H1 (cell line): ENCODE measurements around the gene ETS1. TPM values are rescaled to one million over a fixed set of nuclear protein-coding genes. Genes with fewer than 3 reads are reported as not detected.

Source experiments
- CTCF ChIA-PET: fragments of 300-600 bp; sonication (Branson Sonifier 250); formaldehyde crosslinking; loops from one replicate; lab custom pipeline; 2021; ENCODE audit not compliant: partially characterized antibody; lab: Charles Lee
- POLR2A ChIA-PET: fragments of 300-600 bp; sonication (Branson Sonifier 250); formaldehyde crosslinking; loops from one replicate; lab custom pipeline; 2021; ENCODE audit warnings: inconsistent platforms; ENCODE audit not compliant: partially characterized antibody; lab: Charles Lee
- DNase-seq, 2 experiments: peaks; one replicate each; pipeline versions ENCODE4 v3.0.0 to v3.0.0-alpha.2; 2010 to 2022; ENCODE audit warnings: low spot score in 2 of 2, low read depth in 1 of 2, mixed read lengths in 1 of 2
- FAIRE-seq: peaks from 2 replicates; lab custom pipeline; 2011; peaks lifted over from hg19 to GRCh38; lab: Jason Lieb, UNC
- H2AFZ ChIP-seq: 2 replicates; pipeline ENCODE4 v1.8.1; 2012; ENCODE audit warnings: low read length, inconsistent platforms
- H2AK5ac ChIP-seq: 2 replicates; pipeline ENCODE4 v1.6.1; 2013; ENCODE audit warnings: low read depth, low read length
- H2BK120ac ChIP-seq: replicated peaks from 2 replicates; pipeline ENCODE3; 2013; ENCODE audit warnings: low read depth, low read length, inconsistent platforms
- H2BK12ac ChIP-seq: 2 replicates; pipeline ENCODE4 v1.6.1; 2013; ENCODE audit warnings: low read depth, low read length
- H2BK15ac ChIP-seq: 2 replicates; pipeline ENCODE4 v1.6.1; 2013; ENCODE audit warnings: low read length
- H2BK20ac ChIP-seq: 2 replicates; pipeline ENCODE4 v1.6.1; 2013; ENCODE audit warnings: low read length
- H2BK5ac ChIP-seq: 2 replicates; pipeline ENCODE4 v1.6.1; 2013; ENCODE audit warnings: low read depth, low read length
- H3K14ac ChIP-seq: 2 replicates; pipeline ENCODE4 v1.6.1; 2013; ENCODE audit warnings: inconsistent platforms; ENCODE audit not compliant: insufficient read length
- H3K18ac ChIP-seq: 2 replicates; pipeline ENCODE4 v1.6.1; 2013; ENCODE audit warnings: low read length; ENCODE audit errors: extremely low read depth
- H3K23ac ChIP-seq: 2 replicates; pipeline ENCODE4 v1.6.1; 2013; ENCODE audit warnings: inconsistent platforms; ENCODE audit not compliant: insufficient read length
- H3K23me2 ChIP-seq: 2 replicates; pipeline ENCODE4 v1.6.1; 2013; ENCODE audit warnings: low read depth, low read length
- H3K27ac ChIP-seq: 2 replicates; pipeline ENCODE4 v1.6.1; 2011; ENCODE audit warnings: low read depth, low read length, inconsistent platforms
- H3K27me3 ChIP-seq, 4 experiments: replicated peaks in 1 of 4; 1 replicate in 1 of 4; 2 replicates in 3 of 4; pipeline versions ENCODE4 v1.6.1 to v1.8.1; 2011 to 2013; ENCODE audit warnings: low read length in 3 of 4, mild to moderate bottlenecking in 3 of 4, inconsistent platforms in 2 of 4, mixed read lengths in 2 of 4, moderate library complexity in 1 of 4; ENCODE audit not compliant: control insufficient read depth in 3 of 4, insufficient read depth in 3 of 4; ENCODE audit errors: extremely low read depth in 1 of 4
- H3K36me3 ChIP-seq, 4 experiments: 2 replicates each; pipeline versions ENCODE4 v1.6.1 to v1.8.1; 2011 to 2013; ENCODE audit warnings: mild to moderate bottlenecking in 4 of 4, low read length in 3 of 4, moderate library complexity in 2 of 4, control low read depth in 1 of 4, inconsistent platforms in 1 of 4; ENCODE audit not compliant: insufficient read depth in 4 of 4, control insufficient read depth in 2 of 4
- H3K4ac ChIP-seq: replicated peaks from 2 replicates; pipeline ENCODE3; 2013; ENCODE audit warnings: low read length, low read depth, mixed read lengths, inconsistent platforms; ENCODE audit not compliant: insufficient read length
- H3K4me1 ChIP-seq, 4 experiments: replicated peaks in 1 of 4; 1 replicate in 1 of 4; 2 replicates in 3 of 4; pipeline versions ENCODE4 v1.6.1 to v1.8.1; 2011 to 2013; ENCODE audit warnings: low read length in 3 of 4, inconsistent platforms in 2 of 4, mixed read lengths in 1 of 4; ENCODE audit not compliant: insufficient read depth in 4 of 4, control insufficient read depth in 3 of 4
- H3K4me2 ChIP-seq, 2 experiments: 2 replicates each; pipeline versions ENCODE4 v1.6.1 to v1.8.1; 2011 to 2013; ENCODE audit warnings: low read depth in 2 of 2, low read length in 2 of 2, control low read depth in 1 of 2, inconsistent platforms in 1 of 2, mild to moderate bottlenecking in 1 of 2; ENCODE audit not compliant: insufficient read depth in 1 of 2
- H3K4me3 ChIP-seq, 4 experiments: fragments of 200-600, 300-600 bp in 1 of 4; sonication (generic), shearing (Covaris generic), sonication (Bioruptor Twin) in 1 of 4; 2 replicates each; pipeline versions ENCODE4 v1.5.1 to v1.8.1; 2011 to 2016; ENCODE audit warnings: low read length in 4 of 4, low read depth in 3 of 4, control low read depth in 2 of 4, inconsistent platforms in 2 of 4, mild to moderate bottlenecking in 2 of 4, mixed read lengths in 1 of 4, moderate library complexity in 1 of 4; ENCODE audit not compliant: insufficient read depth in 2 of 4; ENCODE audit errors: extremely low read depth in 1 of 4
- H3K56ac ChIP-seq: replicated peaks from 2 replicates; pipeline ENCODE3; 2013; ENCODE audit warnings: low read depth, mild to moderate bottlenecking, mixed read lengths, low read length, inconsistent platforms; ENCODE audit not compliant: insufficient read length
- H3K79me1 ChIP-seq: 2 replicates; pipeline ENCODE4 v1.6.1; 2013; ENCODE audit warnings: low read depth, low read length, control low read depth
- H3K79me2 ChIP-seq, 2 experiments: 2 replicates each; pipeline versions ENCODE4 v1.6.1 to v1.8.1; 2012 to 2013; ENCODE audit warnings: low read length in 2 of 2, mild to moderate bottlenecking in 2 of 2, inconsistent platforms in 1 of 2; ENCODE audit not compliant: insufficient read depth in 2 of 2, control insufficient read depth in 1 of 2
- H3K9ac ChIP-seq, 4 experiments: replicated peaks in 1 of 4; 1 replicate in 1 of 4; 2 replicates in 3 of 4; pipeline versions ENCODE4 v1.6.1 to v1.8.1; 2011 to 2013; ENCODE audit warnings: low read depth in 3 of 4, low read length in 3 of 4, control low read depth in 2 of 4, mild to moderate bottlenecking in 2 of 4, moderate library complexity in 2 of 4, inconsistent platforms in 1 of 4; ENCODE audit errors: extremely low read depth in 1 of 4
- H3K9me3 ChIP-seq, 2 experiments: 2 replicates each; pipeline versions ENCODE4 v1.6.1 to v1.8.1; 2012 to 2013; ENCODE audit warnings: mild to moderate bottlenecking in 2 of 2, moderate library complexity in 2 of 2, control low read depth in 1 of 2, inconsistent platforms in 1 of 2, low read depth in 1 of 2, low read length in 1 of 2, mixed read lengths in 1 of 2; ENCODE audit not compliant: insufficient read depth in 2 of 2
- H4K20me1 ChIP-seq, 2 experiments: replicated peaks in 1 of 2; 2 replicates each; pipeline versions ENCODE3 to v1.8.1; 2011 to 2013; ENCODE audit warnings: inconsistent platforms in 2 of 2, low read length in 2 of 2, mild to moderate bottlenecking in 1 of 2; ENCODE audit not compliant: insufficient read depth in 2 of 2, control insufficient read depth in 1 of 2
- H4K5ac ChIP-seq: 2 replicates; pipeline ENCODE4 v1.6.1; 2013; ENCODE audit warnings: low read length, low read depth, mixed read lengths, inconsistent platforms; ENCODE audit not compliant: insufficient read length
- H4K8ac ChIP-seq: 2 replicates; pipeline ENCODE4 v1.8.0; 2013; ENCODE audit warnings: mild to moderate bottlenecking, moderate library complexity, low read length, inconsistent platforms; ENCODE audit not compliant: insufficient read depth; ENCODE audit errors: extremely low read depth
- H4K91ac ChIP-seq: replicated peaks from 2 replicates; pipeline ENCODE3; 2013; ENCODE audit warnings: low read length, mixed read lengths, inconsistent platforms; ENCODE audit not compliant: insufficient read length
- CBX8 ChIP-seq: fragments of 300-800, 300-1000 bp; sonication (generic); IDR thresholded peaks from 2 replicates; pipeline ENCODE4 v1.7.1; 2016; ENCODE audit warnings: low read depth, low read length, borderline replicate concordance
- CEBPB ChIP-seq: IDR thresholded peaks from 2 replicates; pipeline ENCODE4 v1.6.1; 2012; ENCODE audit warnings: low read depth, low read length
- KDM1A ChIP-seq: fragments of 200-600, 300-600 bp; sonication (generic); IDR thresholded peaks from 2 replicates; pipeline ENCODE4 v1.7.1; 2016; ENCODE audit warnings: mild to moderate bottlenecking, low read length, borderline replicate concordance
- MAFK ChIP-seq: IDR thresholded peaks from 2 replicates; pipeline ENCODE4 v1.6.1; 2012; ENCODE audit warnings: low read depth, mild to moderate bottlenecking, improper control_type of control experiment, low read length
- POLR2A ChIP-seq, 2 experiments: IDR thresholded peaks; 1 replicate in 1 of 2; 2 replicates in 1 of 2; pipeline ENCODE4 v1.6.1; 2011; ENCODE audit warnings: low read depth in 2 of 2, low read length in 2 of 2, mild to moderate bottlenecking in 2 of 2; ENCODE audit errors: control extremely low read depth in 1 of 2
- RAD21 ChIP-seq, 2 experiments: IDR thresholded peaks in 1 of 2; conservative IDR thresholded peaks in 1 of 2; 2 replicates each; pipeline ENCODE4 v1.6.1; 2011; ENCODE audit warnings: low read depth in 2 of 2, low read length in 2 of 2, improper control_type of control experiment in 1 of 2, inconsistent platforms in 1 of 2, mild to moderate bottlenecking in 1 of 2, moderate library complexity in 1 of 2
- RFX5 ChIP-seq: IDR thresholded peaks from 2 replicates; pipeline ENCODE4 v1.6.1; 2011; ENCODE audit warnings: low read depth, low read length, improper control_type of control experiment, borderline replicate concordance
- SIN3A ChIP-seq, 2 experiments: IDR thresholded peaks in 1 of 2; conservative IDR thresholded peaks in 1 of 2; 2 replicates each; pipeline ENCODE4 v1.6.1; 2011 to 2012; ENCODE audit warnings: low read length in 2 of 2, improper control_type of control experiment in 1 of 2, low read depth in 1 of 2, mild to moderate bottlenecking in 1 of 2
- SIRT6 ChIP-seq: IDR thresholded peaks from one replicate; pipeline ENCODE4 v1.7.1; 2012; ENCODE audit warnings: low read length, inconsistent platforms
- SIX5 ChIP-seq: IDR thresholded peaks from 2 replicates; pipeline ENCODE4 v1.6.1; 2011; ENCODE audit warnings: mild to moderate bottlenecking, low read depth, low read length
- SRF ChIP-seq: IDR thresholded peaks from 2 replicates; pipeline ENCODE4 v1.6.1; 2011; ENCODE audit warnings: mild to moderate bottlenecking, low read depth, low read length, moderate library complexity
- SUZ12 ChIP-seq: fragments of 200-600 bp; sonication (generic); IDR thresholded peaks from 2 replicates; pipeline ENCODE4 v1.6.1; 2012; ENCODE audit warnings: mild to moderate bottlenecking, inconsistent platforms, low read length, moderate library complexity, mixed read lengths
- TBP ChIP-seq: IDR thresholded peaks from 2 replicates; pipeline ENCODE4 v1.6.1; 2011; ENCODE audit warnings: low read depth, low read length, improper control_type of control experiment
- TEAD4 ChIP-seq: IDR thresholded peaks from 2 replicates; pipeline ENCODE4 v1.6.1; 2012; ENCODE audit warnings: low read depth, low read length, inconsistent platforms, mixed read lengths
- WGBS, 2 experiments: shearing (Covaris generic) in 1 of 2; methylation state at CpG; one replicate each; pipeline versions ENCODE4 v1.1.6 to v1.1.7; 2013 to 2015; ENCODE audit warnings: low lambda C conversion rate in 2 of 2, mixed read lengths in 2 of 2, inconsistent platforms in 1 of 2, low coverage in 1 of 2, missing lambda C conversion rate in 1 of 2; ENCODE audit not compliant: insufficient replicate concordance in 2 of 2, insufficient coverage in 1 of 2, insufficient read length in 1 of 2; ENCODE audit errors: extremely low coverage in 1 of 2, missing lambda C conversion rate in 1 of 2; 5-methylcytosine and 5-hydroxymethylcytosine counted together
- polyA plus RNA-seq, 7 experiments: library from polyadenylated mRNA; depleted of rRNA in 3 of 7; stranded (reverse) in 5 of 7; unstranded in 2 of 7; fragments of >200 nt in 5 of 7; fragments of 200-250 nt in 2 of 7; gene quantifications; 1 replicate in 5 of 7; 2 replicates in 1 of 7; 4 replicates in 1 of 7; pipeline versions ENCODE4 v1.2.1 to v1.2.3, GENCODE V29; 2011 to 2013; ENCODE audit warnings: missing spikeins in 2 of 7, mixed read lengths in 2 of 7
- total RNA-seq: library from RNA; stranded (reverse); fragmentation: NEBNext Ultra II Directional; extraction: Animal tissue kit (Norgen Biotek cat#: 25700); gene quantifications from 2 replicates; pipeline ENCODE4 v1.2.1, GENCODE V29; 2021

Gene ETS1
- total and polyA plus RNA-seq, 2 of the 8 experiments (the other 6 are each of a cell fraction or from before 2014, with no cell fraction given): 10.0 to 35.3 TPM

DNA sequence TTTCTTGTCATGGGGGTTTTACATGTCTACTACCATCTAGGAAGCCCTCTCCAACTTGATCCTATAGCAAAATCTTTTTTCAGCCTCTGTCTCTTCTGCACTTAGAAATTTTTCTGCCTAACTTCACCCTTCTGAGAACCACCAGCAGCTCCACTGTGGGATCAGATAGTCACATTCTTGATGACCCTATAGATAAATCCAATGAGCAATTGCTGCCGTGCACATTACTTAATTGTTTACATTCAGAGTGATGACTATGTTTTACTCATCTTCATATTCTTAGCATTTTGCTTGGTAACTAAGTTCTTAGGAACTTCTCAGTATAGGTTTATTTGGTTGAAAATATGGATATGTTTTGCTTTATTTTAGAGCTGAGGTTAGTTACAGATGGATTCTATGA lies 12.4 kb upstream of the ETS1 start:
- Histone ChIP-seq H3K27me3 (no peaks in the 10 kb centered on the region; a peak in 1 of 7 replicates), H2BK120ac (no peak overlapping the region), H3K9me3 (no peaks in the 10 kb centered on the region), H3K36me3 (no peaks in the 10 kb centered on the region), H4K91ac (no peak overlapping the region), H3K4me3 (no peak overlapping the region), H3K56ac (no peak overlapping the region), H2BK5ac (no peak overlapping the region), H3K18ac (no peak overlapping the region), H3K23ac (no peak overlapping the region), H3K27ac (no peak overlapping the region), H3K4ac (no peak overlapping the region), H3K23me2 (no peaks in the 10 kb centered on the region; the same call in 1 of the 2 replicates), H3K79me1 (no peaks in the 10 kb centered on the region), H2BK20ac (no peak overlapping the region), H3K79me2 (no peaks in the 10 kb centered on the region), H3K14ac (no peak overlapping the region), H4K8ac (no peak overlapping the region), H4K5ac (no peak overlapping the region), H3K4me1 (peaks cover 0 to 5% (median 1%) of the 10 kb centered on the region in 4 experiments; a peak in 5 of 7 replicates), H2BK12ac (no peak overlapping the region), H2BK15ac (no peak overlapping the region), H3K9ac (no peak overlapping the region), H4K20me1 (no peaks in the 10 kb centered on the region), H2AK5ac (no peak overlapping the region), H3K4me2 (no peak overlapping the region), H2AFZ (no peak overlapping the region)
- POLR2A ChIA-PET: interaction anchor here (1.3 kb wide), 1 partner anchor 8 kb away, joined by 4 read pairs; no protein-coding TSS in a partner anchor
- no peak for DNase-seq
- WGBS, 2 experiments: 94% methylated on average over 1 of the region's 1 CpG; no CpG with 5 or more reads in 1 of the 2 experiments
- TF ChIP-seq SUZ12: no peak
- no peak for TF ChIP-seq TBP
- no peak for TF ChIP-seq RFX5
- no peak for TF ChIP-seq TEAD4
- no peak for TF ChIP-seq MAFK
- no peak for TF ChIP-seq POLR2A (IDR thresholded peaks at IDR 0.05; ENCODE audit: control extremely low read depth in 1 of 2, low read depth in 2 of 2, low read length in 2 of 2)
- TF ChIP-seq KDM1A: no peak
- no peak for TF ChIP-seq SIN3A (conservative IDR thresholded peaks at IDR 0.05 in 1 of 2, IDR thresholded peaks at IDR 0.05 in 1 of 2; ENCODE audit: low read depth in 1 of 2, low read length in 2 of 2)
- no peak for TF ChIP-seq RAD21 (IDR thresholded peaks at IDR 0.05 in 1 of 2, conservative IDR thresholded peaks at IDR 0.05 in 1 of 2; ENCODE audit: low read depth in 2 of 2, low read length in 2 of 2)
- TF ChIP-seq CBX8: no peak
- TF ChIP-seq SIX5: no peak
- TF ChIP-seq SIRT6: no peak
- TF ChIP-seq SRF: no peak
- TF ChIP-seq CEBPB: no peak
- CTCF ChIA-PET: interaction anchor here (0.9 to 2.4 kb wide), 5 partner anchors 11 to 50 kb away, joined by 3 to 10 read pairs (median 4); no protein-coding TSS in a partner anchor
- FAIRE-seq: no peak
